HepG2 (cell line): ENCODE measurements around the gene GPC6. TPM values are rescaled to one million over a fixed set of nuclear protein-coding genes. Genes with fewer than 3 reads are reported as not detected.
A peak's percentile ranks its signal among the peaks of the same experiment; 100 is the strongest.

Source experiments
- ATAC-seq: fragments of 200-7000 bp; cut with Tn5 transposase; 3 replicates; pipeline ENCODE4 v1.9.1; 2020; ENCODE audit warnings: mild to moderate bottlenecking, moderate library complexity
- BruUV-seq: library from RNA; stranded (reverse); fragments of 400-500 nt; replicated peaks from 2 replicates; lab custom pipeline; 2021; lab: Mats Ljungman, UMichigan
- CTCF ChIA-PET: fragments of 300-600 bp; formaldehyde crosslinking; extraction: SDS; loops from one replicate; lab custom pipeline; 2021; ENCODE audit warnings: low total read pairs, inconsistent platforms, low intra/inter-chr PET ratio; lab: Yijun Ruan, JAX
- POLR2A ChIA-PET: fragments of 350-600 bp; sonication (Branson Sonifier 250); formaldehyde crosslinking; loops from one replicate; lab custom pipeline; 2020; ENCODE audit warnings: antibody characterized with exemption, inconsistent platforms; lab: Yijun Ruan, JAX
- DNase-seq: peaks from one replicate; pipeline ENCODE4 v3.0.0-alpha.2; 2015; ENCODE audit warnings: low spot score
- FAIRE-seq: peaks from 3 replicates; lab custom pipeline; 2011; peaks lifted over from hg19 to GRCh38; lab: Jason Lieb, UNC
- H2AFZ ChIP-seq: one replicate; pipeline ENCODE4 v1.6.1; 2011; ENCODE audit warnings: low read length, inconsistent platforms
- H3K27ac ChIP-seq: fragments of 300-600 bp; 3 replicates; pipeline ENCODE4 v1.8.0; 2011; ENCODE audit warnings: mixed run types, mild to moderate bottlenecking, mixed read lengths, low read length, inconsistent platforms; ENCODE audit not compliant: insufficient read depth; ENCODE audit errors: extremely low read length
- H3K27me3 ChIP-seq, 2 experiments: fragments of 200-600 bp in 1 of 2; 2 replicates in 1 of 2; 3 replicates in 1 of 2; pipeline versions ENCODE4 v1.6.0 to v1.8.0; 2011; ENCODE audit warnings: low read length in 2 of 2, mild to moderate bottlenecking in 2 of 2, moderate library complexity in 2 of 2, inconsistent platforms in 1 of 2; ENCODE audit not compliant: insufficient read depth in 2 of 2, control insufficient read depth in 1 of 2
- H3K36me3 ChIP-seq, 2 experiments: fragments of 200-600 bp in 1 of 2; replicated peaks in 1 of 2; 2 replicates in 1 of 2; 3 replicates in 1 of 2; pipeline versions ENCODE4 v1.5.1 to v1.8.0; 2011; ENCODE audit warnings: low read length in 2 of 2, inconsistent platforms in 1 of 2; ENCODE audit not compliant: insufficient read depth in 2 of 2, control insufficient read depth in 1 of 2
- H3K4me1 ChIP-seq: 2 replicates; pipeline ENCODE4 v1.5.1; 2012; ENCODE audit warnings: low read length, inconsistent platforms; ENCODE audit not compliant: insufficient read depth
- H3K4me2 ChIP-seq: 2 replicates; pipeline ENCODE4 v1.6.0; 2011; ENCODE audit warnings: low read depth, low read length, inconsistent platforms
- H3K4me3 ChIP-seq, 3 experiments: fragments of 200-600 bp in 1 of 3; sonication (generic), shearing (Covaris generic) in 1 of 3; replicated peaks in 1 of 3; 2 replicates each; pipeline ENCODE4 v1.5.1; 2011 to 2016; ENCODE audit warnings: low read length in 3 of 3, inconsistent platforms in 2 of 3, low read depth in 2 of 3, mild to moderate bottlenecking in 2 of 3, control low read depth in 1 of 3, mixed read lengths in 1 of 3; ENCODE audit not compliant: insufficient read depth in 1 of 3
- H3K79me2 ChIP-seq: one replicate; pipeline ENCODE4 v1.6.1; 2011; ENCODE audit warnings: low read length, inconsistent platforms; ENCODE audit not compliant: insufficient read depth
- H3K9ac ChIP-seq: 2 replicates; pipeline ENCODE4 v1.6.0; 2011; ENCODE audit warnings: mild to moderate bottlenecking, low read depth, low read length, inconsistent platforms; ENCODE audit not compliant: insufficient read depth
- H3K9me3 ChIP-seq: 2 replicates; pipeline ENCODE4 v1.5.1; 2012; ENCODE audit warnings: mild to moderate bottlenecking, low read length
- H4K20me1 ChIP-seq: 2 replicates; pipeline ENCODE4 v1.6.0; 2011; ENCODE audit warnings: inconsistent platforms, mild to moderate bottlenecking, low read length, moderate library complexity; ENCODE audit not compliant: insufficient read depth
- CBX2 ChIP-seq, 2 experiments: fragments of 200-600 bp in 1 of 2; sonication (generic); formaldehyde crosslinking in 1 of 2; IDR thresholded peaks; 2 replicates each; pipeline versions ENCODE4 v1.7.0 to v1.8.1; 2018 to 2022; ENCODE audit warnings: low read depth in 2 of 2, low read length in 1 of 2, mild to moderate bottlenecking in 1 of 2, missing genetic modification reagents in 1 of 2
- CHCHD3 ChIP-seq: sonication (generic); formaldehyde crosslinking; IDR thresholded peaks from 2 replicates; pipeline ENCODE4 v1.8.0; 2022; ENCODE audit warnings: mild to moderate bottlenecking, missing genetic modification reagents, moderate library complexity
- CHD4 ChIP-seq: fragments of 200-600 bp; sonication (generic); IDR thresholded peaks from 2 replicates; pipeline ENCODE4 v1.7.0; 2017; ENCODE audit warnings: mild to moderate bottlenecking, low read length, borderline replicate concordance
- ELF4 ChIP-seq: sonication (generic); formaldehyde crosslinking; IDR thresholded peaks from 2 replicates; pipeline ENCODE4 v1.5.0; 2020; ENCODE audit warnings: missing genetic modification reagents, mild to moderate bottlenecking, moderate library complexity, borderline replicate concordance
- FOXO1 ChIP-seq: sonication (generic); formaldehyde crosslinking; IDR thresholded peaks from 2 replicates; pipeline ENCODE4 v1.4.0; 2020; ENCODE audit warnings: missing genetic modification reagents
- MAZ ChIP-seq, 2 experiments: sonication (generic) in 1 of 2; formaldehyde crosslinking in 1 of 2; IDR thresholded peaks; 2 replicates each; pipeline versions ENCODE4 v1.5.0 to v1.6.1; 2012 to 2020; ENCODE audit warnings: low read depth in 2 of 2, mild to moderate bottlenecking in 2 of 2, borderline replicate concordance in 1 of 2, improper control_type of control experiment in 1 of 2, low read length in 1 of 2, missing genetic modification reagents in 1 of 2, moderate library complexity in 1 of 2
- ZFP62 ChIP-seq: sonication (generic); formaldehyde crosslinking; IDR thresholded peaks from 2 replicates; pipeline ENCODE4 v1.4.0; 2020; ENCODE audit warnings: missing genetic modification reagents
- ZFYVE20 ChIP-seq: sonication (generic); formaldehyde crosslinking; IDR thresholded peaks from 2 replicates; pipeline ENCODE4 v1.8.0; 2023; ENCODE audit warnings: low read depth, mild to moderate bottlenecking, moderate library complexity, missing genetic modification reagents, borderline replicate concordance
- ZNF180 ChIP-seq: sonication (generic); formaldehyde crosslinking; IDR thresholded peaks from 2 replicates; pipeline ENCODE4 v1.4.0; 2020; ENCODE audit warnings: low read depth, missing genetic modification reagents, borderline replicate concordance
- ZNF576 ChIP-seq: sonication (generic); formaldehyde crosslinking; IDR thresholded peaks from 2 replicates; pipeline ENCODE4 v1.4.0; 2020; ENCODE audit warnings: mild to moderate bottlenecking, missing genetic modification reagents
- ZNF7 ChIP-seq: IDR thresholded peaks from 2 replicates; pipeline ENCODE4 v1.6.1; 2016; ENCODE audit warnings: missing biosample characterization, missing genetic modification reagents
- WGBS: methylation state at CpG from one replicate; pipeline ENCODE4 v1.1.6; 2017; ENCODE audit warnings: low lambda C conversion rate; 5-methylcytosine and 5-hydroxymethylcytosine counted together
- in situ Hi-C: cut with HindIII; loops from 2 replicates; pipeline ENCODE4 v1.10.0; 2017; ENCODE audit warnings: low pct_unique_long_range_greater_than_20kb; ENCODE audit not compliant: extremely low pct_ligation_motif_present
- intact Hi-C: fragments of 100-400 bp; cut with micrococcal nuclease; formaldehyde crosslinking; loops from one replicate; pipeline ENCODE4 v1.10.0; 2022; ENCODE audit not compliant: unreplicated experiment
- polyA plus RNA-seq, 8 experiments: library from polyadenylated mRNA; depleted of rRNA in 3 of 8; stranded (reverse) in 7 of 8; unstranded in 1 of 8; fragments of >200 nt; fragmentation: Illumina TruSeq in 4 of 8; extraction: Trizol in 4 of 8; gene quantifications; 2 replicates each; pipeline versions ENCODE4 v1.2.1 to v1.2.3, GENCODE V29; 2011 to 2016; ENCODE audit warnings: low read depth in 4 of 8, missing spikeins in 1 of 8, mixed read lengths in 1 of 8; ENCODE audit not compliant: insufficient read depth in 1 of 8
- total RNA-seq, 5 experiments: library from RNA; depleted of rRNA; stranded (reverse); fragments of >200 nt; fragmentation: Illumina TruSeq; extraction: Trizol; gene quantifications; 2 replicates each; pipeline ENCODE4 v1.2.3, GENCODE V29; 2016; ENCODE audit warnings: low read depth in 1 of 5
- TF ChIP-seq, protein P1 (sequence below): sonication (generic); formaldehyde crosslinking; IDR thresholded peaks from 2 replicates; pipeline ENCODE4 v1.4.0; 2020; ENCODE audit warnings: missing genetic modification reagents
- TF ChIP-seq, protein P2 (sequence below): sonication (generic); formaldehyde crosslinking; conservative IDR thresholded peaks from 2 replicates; pipeline ENCODE4 v1.4.0; 2020; ENCODE audit warnings: mild to moderate bottlenecking, missing genetic modification reagents, moderate library complexity

GPC6 gene
- total and polyA plus RNA-seq, 2 of the 13 experiments (the other 11 are each of a cell fraction or from before 2014, with no cell fraction given) = 24.5 to 33.9 TPM

DNA sequence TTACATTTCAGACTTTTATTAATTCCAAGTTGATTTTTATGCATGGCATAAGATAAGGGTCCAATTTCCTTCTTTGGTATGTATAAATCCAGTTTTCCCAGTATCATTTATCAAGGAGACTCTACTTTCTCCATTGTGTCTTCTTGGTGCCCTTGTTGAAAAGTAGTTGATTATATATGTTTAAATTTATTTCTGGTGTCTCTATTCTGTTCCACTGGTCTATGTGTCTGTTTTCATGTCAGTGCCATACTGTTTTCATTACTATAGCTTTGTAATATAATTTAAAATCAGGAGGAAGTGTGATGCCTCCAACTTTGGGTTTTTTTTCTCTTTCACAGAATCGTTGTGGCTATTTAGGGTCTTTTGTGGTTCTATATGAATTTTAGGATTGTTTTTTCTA is 1019.9 kb downstream of the GPC6 start:
- WGBS = 86% methylated on average over 1 of the region's 1 CpG
- FAIRE-seq (no peak), DNase-seq (no peak), ATAC-seq (no peak)
- Histone ChIP-seq H4K20me1 (no peaks in the 10 kb centered on the region), H2AFZ (no peak overlapping the region), H3K4me1 (no peaks in the 10 kb centered on the region), H3K4me2 (no peak overlapping the region), H3K27me3 (no peaks in the 10 kb centered on the region), H3K9ac (no peak overlapping the region), H3K9me3 (peaks cover 8% of the 10 kb centered on the region), H3K4me3 (no peak overlapping the region), H3K36me3 (no peaks in the 10 kb centered on the region), H3K27ac (no peak overlapping the region), H3K79me2 (no peaks in the 10 kb centered on the region)
- POLR2A ChIA-PET = no interaction called here
- TF ChIP-seq ZNF180 (CRISPR knock-in tag) = no peak
- 0 out of 2 replicates have a peak, but pooled peaks have one; percentile 47 for TF ChIP-seq CHD4
- CTCF ChIA-PET = no interaction called here
- BruUV-seq = no TSS peak
- in situ Hi-C loops (no loop called here), intact Hi-C loops (no loop called here)

- ChIA-PET CTCF (no interaction called here), POLR2A (no interaction called here)
- H3K79me2 ChIP-seq = no peaks in the 10 kb centered on the region
- H2AFZ ChIP-seq = no peak overlapping the region
- H3K4me3 ChIP-seq = no peak overlapping the region
- H3K9ac ChIP-seq = no peak overlapping the region
- H3K4me2 ChIP-seq = no peak overlapping the region
- in situ Hi-C loops (no loop called here), intact Hi-C loops (no loop called here)
- H4K20me1 ChIP-seq = no peaks in the 10 kb centered on the region
- ATAC-seq (no peak), DNase-seq (no peak), FAIRE-seq (no peak)
- no peaks in the 10 kb centered on the region for H3K27me3 ChIP-seq
- WGBS = 100% methylated on average over 1 of the region's 1 CpG
- BruUV-seq = no TSS peak
- H3K27ac ChIP-seq = no peak overlapping the region
- no peaks in the 10 kb centered on the region for H3K4me1 ChIP-seq
- H3K9me3 ChIP-seq = peaks cover 8% of the 10 kb centered on the region
- no peaks in the 10 kb centered on the region for H3K36me3 ChIP-seq
- TF ChIP-seq FOXO1 (no peak), ZFP62 (no peak), ELF4 (CRISPR knock-in tag) (no peak), ZNF7 (CRISPR knock-in tag) (no peak), ZFYVE20 (CRISPR knock-in tag) (no peak), MAZ (IDR thresholded peaks at IDR 0.05; ENCODE audit: borderline replicate concordance, low read depth, low read length) (no peak), MAZ (CRISPR knock-in tag; IDR thresholded peaks at IDR 0.05; ENCODE audit: low read depth) (no peak), CBX2 (IDR thresholded peaks at IDR 0.05; ENCODE audit: low read depth, low read length) (no peak), CBX2 (CRISPR knock-in tag; IDR thresholded peaks at IDR 0.05; ENCODE audit: low read depth) (no peak), ZNF576 (CRISPR knock-in tag) (no peak), CHCHD3 (CRISPR knock-in tag) (no peak)
- TF ChIP-seq, protein P1, sequence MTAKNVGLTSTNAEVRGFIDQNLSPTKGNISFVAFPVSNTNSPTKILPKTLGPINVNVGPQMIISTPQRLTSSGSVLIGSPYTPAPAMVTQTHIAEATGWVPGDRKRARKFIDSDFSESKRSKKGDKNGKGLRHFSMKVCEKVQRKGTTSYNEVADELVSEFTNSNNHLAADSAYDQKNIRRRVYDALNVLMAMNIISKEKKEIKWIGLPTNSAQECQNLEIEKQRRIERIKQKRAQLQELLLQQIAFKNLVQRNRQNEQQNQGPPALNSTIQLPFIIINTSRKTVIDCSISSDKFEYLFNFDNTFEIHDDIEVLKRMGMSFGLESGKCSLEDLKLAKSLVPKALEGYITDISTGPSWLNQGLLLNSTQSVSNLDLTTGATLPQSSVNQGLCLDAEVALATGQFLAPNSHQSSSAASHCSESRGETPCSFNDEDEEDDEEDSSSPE (CRISPR knock-in tag) = no peak
- TF ChIP-seq, protein P2, sequence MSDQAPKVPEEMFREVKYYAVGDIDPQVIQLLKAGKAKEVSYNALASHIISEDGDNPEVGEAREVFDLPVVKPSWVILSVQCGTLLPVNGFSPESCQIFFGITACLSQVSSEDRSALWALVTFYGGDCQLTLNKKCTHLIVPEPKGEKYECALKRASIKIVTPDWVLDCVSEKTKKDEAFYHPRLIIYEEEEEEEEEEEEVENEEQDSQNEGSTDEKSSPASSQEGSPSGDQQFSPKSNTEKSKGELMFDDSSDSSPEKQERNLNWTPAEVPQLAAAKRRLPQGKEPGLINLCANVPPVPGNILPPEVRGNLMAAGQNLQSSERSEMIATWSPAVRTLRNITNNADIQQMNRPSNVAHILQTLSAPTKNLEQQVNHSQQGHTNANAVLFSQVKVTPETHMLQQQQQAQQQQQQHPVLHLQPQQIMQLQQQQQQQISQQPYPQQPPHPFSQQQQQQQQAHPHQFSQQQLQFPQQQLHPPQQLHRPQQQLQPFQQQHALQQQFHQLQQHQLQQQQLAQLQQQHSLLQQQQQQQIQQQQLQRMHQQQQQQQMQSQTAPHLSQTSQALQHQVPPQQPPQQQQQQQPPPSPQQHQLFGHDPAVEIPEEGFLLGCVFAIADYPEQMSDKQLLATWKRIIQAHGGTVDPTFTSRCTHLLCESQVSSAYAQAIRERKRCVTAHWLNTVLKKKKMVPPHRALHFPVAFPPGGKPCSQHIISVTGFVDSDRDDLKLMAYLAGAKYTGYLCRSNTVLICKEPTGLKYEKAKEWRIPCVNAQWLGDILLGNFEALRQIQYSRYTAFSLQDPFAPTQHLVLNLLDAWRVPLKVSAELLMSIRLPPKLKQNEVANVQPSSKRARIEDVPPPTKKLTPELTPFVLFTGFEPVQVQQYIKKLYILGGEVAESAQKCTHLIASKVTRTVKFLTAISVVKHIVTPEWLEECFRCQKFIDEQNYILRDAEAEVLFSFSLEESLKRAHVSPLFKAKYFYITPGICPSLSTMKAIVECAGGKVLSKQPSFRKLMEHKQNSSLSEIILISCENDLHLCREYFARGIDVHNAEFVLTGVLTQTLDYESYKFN = no peak
Observed at GRCh38 chr13:94247890-94248289, 1021.3 kb downstream of the GPC6 start.
